ENCODE results near the gene NUDT8. TPM values are rescaled to one million over a fixed set of nuclear protein-coding genes. Genes with fewer than 3 reads are reported as not detected.
"Not testable (repeated sequence)": the region's sequence is repeated elsewhere in the genome, so short reads cannot be mapped to it uniquely, and the experiment has no call there.

The NUDT8 gene
- polyA plus RNA-seq, 1 donor = 14.6 TPM

DNA sequence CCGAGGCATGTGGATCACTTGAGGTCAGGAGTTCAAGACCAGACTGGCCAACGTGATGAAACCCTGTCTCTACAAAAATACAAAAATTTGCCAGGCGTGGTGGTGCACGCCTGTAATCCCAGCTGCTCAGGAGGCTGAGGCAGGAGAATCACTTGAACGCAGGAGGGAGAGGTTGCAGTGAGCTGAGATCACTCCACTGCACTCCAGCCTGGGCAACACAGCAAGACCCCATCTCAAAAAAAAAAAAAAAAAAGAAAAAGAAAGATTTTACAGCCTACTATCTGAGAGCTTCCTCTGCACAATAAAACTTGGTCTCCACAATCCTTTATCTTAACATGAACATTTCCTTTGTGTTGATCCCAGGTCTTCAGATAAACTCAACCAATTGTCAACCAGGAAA, 31.0 kb upstream of the NUDT8 start:
- not testable (repeated sequence) for H3K4me3 ChIP-seq (ENCODE audit: low read length); H3K27ac ChIP-seq (ENCODE audit: low read length); H3K36me3 ChIP-seq (ENCODE audit: control insufficient read depth, insufficient read depth, low read length); H3K27me3 ChIP-seq (ENCODE audit: control insufficient read depth, insufficient read depth, low read length); H3K4me1 ChIP-seq (ENCODE audit: control insufficient read depth, insufficient read depth, low read length); H3K9me3 ChIP-seq (ENCODE audit: control insufficient read depth, low read depth, low read length); DNase-seq
- no CpG with 5 or more reads among the region's 5 CpGs for WGBS (ENCODE audit: insufficient coverage, low lambda C conversion rate)

DNA sequence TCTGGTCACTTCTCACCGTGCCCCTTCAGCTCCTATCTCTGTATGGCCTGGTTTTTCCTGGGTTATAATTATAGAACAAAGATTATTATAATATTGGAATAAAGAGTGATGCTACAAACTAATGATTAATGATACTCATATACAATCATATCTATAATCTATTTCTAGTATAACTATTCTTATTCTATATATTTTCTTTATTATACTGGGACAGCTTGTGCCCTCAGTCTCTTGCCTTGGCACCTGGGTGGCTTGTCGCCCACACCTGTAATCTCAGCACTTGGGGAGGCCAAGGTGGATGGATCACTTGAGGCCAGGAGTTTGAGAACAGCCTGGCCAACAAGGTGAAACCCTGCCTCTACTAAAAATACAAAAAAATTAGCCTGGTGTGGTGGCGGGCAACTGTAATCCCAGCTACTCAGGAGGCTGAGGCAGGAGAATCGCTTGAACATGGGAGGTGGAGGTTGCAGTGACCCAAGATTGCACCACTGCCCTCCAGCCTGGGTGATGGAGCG, 30.0 kb upstream of the NUDT8 start:
- not testable (repeated sequence) for H3K4me3 ChIP-seq (ENCODE audit: low read length); H3K27ac ChIP-seq (ENCODE audit: low read length); H3K27me3 ChIP-seq (ENCODE audit: control insufficient read depth, insufficient read depth, low read length); H3K36me3 ChIP-seq (ENCODE audit: control insufficient read depth, insufficient read depth, low read length); H3K4me1 ChIP-seq (ENCODE audit: control insufficient read depth, insufficient read depth, low read length); DNase-seq; H3K9me3 ChIP-seq (ENCODE audit: control insufficient read depth, low read depth, low read length)
- WGBS (ENCODE audit: insufficient coverage, low lambda C conversion rate) = no CpG with 5 or more reads among the region's 5 CpGs

DNA sequence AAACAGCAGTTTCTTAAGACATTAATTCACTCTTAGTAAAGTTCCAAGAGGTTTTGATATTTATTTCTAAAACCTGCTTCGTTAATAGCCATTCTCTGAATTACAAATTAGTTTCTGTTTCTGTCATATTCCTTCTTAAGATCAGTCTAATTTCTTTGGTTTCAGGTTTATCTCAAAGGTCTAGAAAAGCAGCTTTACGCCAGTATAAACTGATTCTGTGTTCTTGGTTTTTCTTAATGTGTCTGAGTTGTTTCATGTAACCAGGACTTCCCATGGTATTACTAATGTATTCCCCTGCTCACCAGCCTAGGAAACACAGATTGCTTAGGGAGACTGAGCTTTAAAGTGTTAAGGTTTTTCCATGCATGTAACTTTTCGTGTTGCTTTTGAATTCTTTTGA, 27.6 kb upstream of the NUDT8 start:
- Histone ChIP-seq H3K27me3 (ENCODE audit: control insufficient read depth, insufficient read depth, low read length) (no peaks in the 10 kb centered on the region), H3K9me3 (ENCODE audit: control insufficient read depth, low read depth, low read length) (no peaks in the 10 kb centered on the region), H3K4me3 (ENCODE audit: low read length) (no peak overlapping the region), H3K36me3 (ENCODE audit: control insufficient read depth, insufficient read depth, low read length) (no peaks in the 10 kb centered on the region), H3K4me1 (ENCODE audit: control insufficient read depth, insufficient read depth, low read length) (peaks cover 4% of the 10 kb centered on the region), H3K27ac (ENCODE audit: low read length) (no peak overlapping the region)
- DNase-seq = no peak
- 86% methylated on average over 1 of the region's 3 CpGs for WGBS (ENCODE audit: insufficient coverage, low lambda C conversion rate)

DNA sequence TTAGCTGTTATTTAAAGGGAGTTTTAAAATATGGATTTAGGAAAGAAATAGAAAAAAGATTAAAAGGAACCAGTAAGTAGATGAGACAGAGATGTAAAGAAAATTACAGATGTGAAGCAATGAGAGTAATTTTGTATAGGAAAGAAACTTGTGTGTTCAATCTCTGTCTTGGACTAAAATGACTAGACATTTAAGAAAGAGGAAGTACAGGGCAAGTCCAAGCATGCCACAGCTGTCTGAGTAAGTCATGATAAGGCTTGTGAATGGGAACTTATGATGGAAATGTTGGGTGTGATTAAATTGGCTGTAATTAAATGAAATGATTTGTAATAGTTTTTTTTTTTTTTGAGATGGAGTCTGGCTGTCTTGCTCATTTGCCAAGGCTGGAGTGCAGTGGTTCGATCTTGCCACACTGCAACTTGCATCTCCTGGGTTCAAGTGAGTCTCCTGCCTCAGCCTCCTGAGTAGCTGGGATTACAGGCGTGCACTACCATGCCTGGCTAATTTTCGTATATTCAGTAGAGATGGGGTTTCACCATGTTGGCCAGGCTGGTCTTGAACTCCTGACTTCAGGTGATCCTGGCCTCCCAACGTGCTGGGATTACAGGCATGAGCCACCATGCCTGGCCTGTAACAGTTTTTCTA, 26.7 kb upstream of the NUDT8 start:
- Histone ChIP-seq H3K27ac (ENCODE audit: low read length) (no peak overlapping the region), H3K9me3 (ENCODE audit: control insufficient read depth, low read depth, low read length) (no peaks in the 10 kb centered on the region), H3K36me3 (ENCODE audit: control insufficient read depth, insufficient read depth, low read length) (no peaks in the 10 kb centered on the region), H3K4me3 (ENCODE audit: low read length) (no peak overlapping the region), H3K4me1 (ENCODE audit: control insufficient read depth, insufficient read depth, low read length) (peaks cover 6% of the 10 kb centered on the region), H3K27me3 (ENCODE audit: control insufficient read depth, insufficient read depth, low read length) (no peaks in the 10 kb centered on the region)
- no CpG with 5 or more reads among the region's 4 CpGs for WGBS (ENCODE audit: insufficient coverage, low lambda C conversion rate)
- DNase-seq = no peak

DNA sequence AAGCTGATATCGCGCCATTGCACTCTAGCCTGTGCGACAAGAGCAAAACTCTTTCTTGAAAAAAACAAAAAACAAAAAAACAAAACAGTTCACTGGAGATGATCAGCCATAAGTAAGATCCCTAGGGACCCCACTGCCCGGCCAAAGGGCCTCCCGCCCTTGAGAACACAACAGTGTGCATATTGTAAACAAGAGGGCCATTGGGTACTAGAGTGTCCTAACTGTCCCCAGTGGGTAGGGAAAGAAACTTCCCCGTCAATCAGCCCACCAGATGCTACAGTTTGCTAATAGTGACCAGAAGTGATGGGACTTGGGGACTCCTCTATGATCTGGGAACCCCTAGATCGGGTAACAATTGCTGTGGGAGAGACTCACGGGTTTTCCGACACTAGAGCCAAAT, 24.5 kb upstream of the NUDT8 start:
- peaks cover 16% of the 10 kb centered on the region for H3K4me1 ChIP-seq (ENCODE audit: control insufficient read depth, insufficient read depth, low read length)
- DNase-seq = peak in 1 of 2 donors; percentile 0
- no peak overlapping the region for H3K27ac ChIP-seq (ENCODE audit: low read length)
- WGBS (ENCODE audit: insufficient coverage, low lambda C conversion rate) = no CpG with 5 or more reads among the region's 9 CpGs
- no peak overlapping the region for H3K4me3 ChIP-seq (ENCODE audit: low read length)
- H3K27me3 ChIP-seq (ENCODE audit: control insufficient read depth, insufficient read depth, low read length) = no peaks in the 10 kb centered on the region
- no peaks in the 10 kb centered on the region for H3K36me3 ChIP-seq (ENCODE audit: control insufficient read depth, insufficient read depth, low read length)
- H3K9me3 ChIP-seq (ENCODE audit: control insufficient read depth, low read depth, low read length) = no peaks in the 10 kb centered on the region

DNA sequence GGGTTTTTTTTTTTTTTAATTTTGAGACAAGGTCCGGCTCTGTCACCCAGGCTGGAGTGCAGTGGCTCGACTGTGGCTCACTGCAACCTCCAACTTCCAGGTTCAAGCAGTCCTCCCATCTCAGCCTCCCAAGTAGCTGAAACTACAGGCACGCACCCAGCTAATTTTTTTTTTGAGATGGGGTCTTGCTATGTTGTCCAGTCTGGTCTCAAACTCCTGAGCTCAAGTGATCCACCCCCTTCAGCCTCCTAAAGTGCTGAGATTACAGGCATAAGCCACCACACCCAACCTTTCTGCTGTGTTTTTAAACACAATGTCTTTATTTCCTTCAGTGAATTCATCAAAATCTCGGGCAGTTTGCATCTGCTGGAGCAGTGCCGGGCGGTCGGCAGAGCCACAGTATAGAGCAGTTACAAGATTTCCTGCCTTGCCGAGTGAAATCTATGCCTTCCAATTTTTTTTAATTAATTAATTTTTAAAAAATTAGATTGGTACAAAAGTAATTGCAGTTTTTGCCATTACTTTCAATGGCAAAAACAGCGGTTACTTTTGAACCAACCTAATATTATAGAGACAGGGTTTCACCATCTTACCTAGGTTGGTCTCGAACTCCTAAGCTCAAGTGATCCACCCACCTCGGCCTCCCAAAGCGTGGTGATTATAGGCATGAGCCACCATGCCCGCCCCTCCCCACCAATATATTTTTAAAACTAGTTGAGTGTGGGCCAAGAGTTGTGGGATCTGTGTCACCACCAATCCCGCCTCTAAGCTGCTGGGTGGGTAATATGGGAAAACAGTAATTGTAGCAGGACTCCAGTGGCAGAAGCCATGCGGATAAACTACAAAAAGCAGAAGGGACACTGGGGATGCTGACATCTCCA, 23.5 kb upstream of the NUDT8 start:
- no peaks in the 10 kb centered on the region for H3K27me3 ChIP-seq (ENCODE audit: control insufficient read depth, insufficient read depth, low read length)
- peak overlapping the region; percentile 29 for H3K27ac ChIP-seq (ENCODE audit: low read length)
- DNase-seq = no peak
- H3K9me3 ChIP-seq (ENCODE audit: control insufficient read depth, low read depth, low read length) = no peaks in the 10 kb centered on the region
- H3K4me1 ChIP-seq (ENCODE audit: control insufficient read depth, insufficient read depth, low read length) = peaks cover 25% of the 10 kb centered on the region
- H3K36me3 ChIP-seq (ENCODE audit: control insufficient read depth, insufficient read depth, low read length) = no peaks in the 10 kb centered on the region
- WGBS (ENCODE audit: insufficient coverage, low lambda C conversion rate) = 100% methylated on average over 4 of the region's 15 CpGs
- no peak overlapping the region for H3K4me3 ChIP-seq (ENCODE audit: low read length)

DNA sequence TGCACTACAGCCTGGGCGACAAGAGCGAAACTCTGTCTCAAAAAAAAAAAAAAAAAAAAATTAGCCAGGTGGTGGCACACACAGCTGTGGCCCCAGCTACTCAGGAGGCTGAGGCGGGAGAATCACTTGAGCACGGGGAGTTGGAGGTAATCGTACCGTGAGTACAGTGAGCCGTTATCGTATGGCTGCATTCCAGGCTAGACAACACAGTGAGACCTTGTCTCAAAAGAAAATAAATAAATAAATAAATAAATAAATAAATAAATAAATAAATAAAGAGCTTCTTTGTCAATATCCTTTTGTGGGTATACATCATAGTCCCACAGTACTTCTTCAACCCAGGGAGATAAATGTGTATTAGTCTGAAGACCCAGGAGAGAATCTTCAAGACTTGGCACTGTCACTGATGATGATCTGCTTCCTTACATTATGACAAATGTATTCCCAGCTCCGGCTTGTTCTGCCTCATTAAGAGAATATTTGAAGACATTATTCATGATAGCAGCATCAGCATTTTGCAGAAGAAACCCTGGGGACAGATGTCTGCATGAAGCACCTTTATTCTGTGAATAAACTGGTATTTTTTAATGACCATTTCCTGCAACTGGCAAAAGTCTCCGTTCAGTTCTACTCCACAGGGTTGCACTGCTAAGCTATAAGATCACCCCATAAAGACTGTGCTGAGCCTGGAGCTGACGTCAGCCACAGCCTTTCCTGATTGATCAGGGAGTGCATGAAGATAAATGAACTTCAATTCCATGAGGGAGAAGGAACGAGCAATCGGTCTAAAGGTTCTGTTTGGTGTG, 22.4 kb upstream of the NUDT8 start:
- Histone ChIP-seq H3K4me3 (ENCODE audit: low read length) (no peak overlapping the region), H3K27ac (ENCODE audit: low read length) (peak overlapping the region; percentile 29), H3K9me3 (ENCODE audit: control insufficient read depth, low read depth, low read length) (no peaks in the 10 kb centered on the region), H3K4me1 (ENCODE audit: control insufficient read depth, insufficient read depth, low read length) (peaks cover 35% of the 10 kb centered on the region), H3K27me3 (ENCODE audit: control insufficient read depth, insufficient read depth, low read length) (no peaks in the 10 kb centered on the region), H3K36me3 (ENCODE audit: control insufficient read depth, insufficient read depth, low read length) (no peaks in the 10 kb centered on the region)
- DNase-seq = peak in 1 of 2 donors; percentile 72
- 79% methylated on average over 2 of the region's 13 CpGs for WGBS (ENCODE audit: insufficient coverage, low lambda C conversion rate)

DNA sequence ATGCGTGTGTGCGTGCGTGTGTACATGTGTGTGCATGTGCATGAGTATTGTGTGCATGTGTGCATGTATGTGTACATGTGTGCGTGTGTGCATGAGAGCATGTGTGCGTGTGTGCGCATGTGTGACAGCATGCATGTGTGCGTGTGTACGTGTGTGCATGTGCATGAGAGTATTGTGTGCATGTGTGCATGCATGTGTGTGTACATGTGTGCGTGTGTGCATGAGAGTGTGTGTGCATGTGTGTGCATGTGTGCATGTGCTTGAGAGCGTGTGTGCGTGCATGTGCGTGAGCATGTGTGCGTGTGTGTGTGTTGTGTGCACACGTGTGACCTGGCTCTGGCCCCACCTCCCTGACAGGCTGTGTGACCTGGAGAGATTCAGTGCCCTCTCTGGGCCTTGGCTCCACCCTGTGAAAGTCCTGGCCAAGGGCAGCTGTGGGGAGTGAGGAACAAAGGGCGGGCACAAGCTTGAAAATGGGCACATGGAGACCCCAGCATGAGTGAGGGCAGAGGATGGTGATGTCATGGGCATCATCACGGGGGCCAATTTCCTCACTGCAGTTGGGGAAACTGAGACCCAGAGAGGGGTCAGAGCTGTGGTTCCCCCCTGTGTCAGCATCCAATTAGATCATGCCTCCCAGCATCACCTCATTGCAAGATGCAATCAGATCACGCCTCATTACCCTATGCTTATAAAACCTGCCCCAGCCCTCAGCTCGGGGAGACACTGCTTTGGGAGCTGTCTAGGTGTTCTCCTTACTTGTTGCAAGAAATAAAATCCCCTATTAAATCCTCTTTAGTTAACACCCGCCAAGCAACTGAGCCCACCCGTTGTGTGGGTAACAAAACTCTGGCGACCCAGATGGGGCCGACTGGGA, 20.1 kb upstream of the NUDT8 start:
- Histone ChIP-seq H3K27me3 (ENCODE audit: control insufficient read depth, insufficient read depth, low read length) (no peaks in the 10 kb centered on the region), H3K9me3 (ENCODE audit: control insufficient read depth, low read depth, low read length) (no peaks in the 10 kb centered on the region), H3K36me3 (ENCODE audit: control insufficient read depth, insufficient read depth, low read length) (peaks cover 11% of the 10 kb centered on the region), H3K4me1 (ENCODE audit: control insufficient read depth, insufficient read depth, low read length) (peaks cover 43% of the 10 kb centered on the region), H3K27ac (ENCODE audit: low read length) (peak overlapping the region; percentile 63), H3K4me3 (ENCODE audit: low read length) (peak overlapping the region; percentile 42)
- 60% methylated on average over 2 of the region's 22 CpGs for WGBS (ENCODE audit: insufficient coverage, low lambda C conversion rate)
- no peak for DNase-seq

DNA sequence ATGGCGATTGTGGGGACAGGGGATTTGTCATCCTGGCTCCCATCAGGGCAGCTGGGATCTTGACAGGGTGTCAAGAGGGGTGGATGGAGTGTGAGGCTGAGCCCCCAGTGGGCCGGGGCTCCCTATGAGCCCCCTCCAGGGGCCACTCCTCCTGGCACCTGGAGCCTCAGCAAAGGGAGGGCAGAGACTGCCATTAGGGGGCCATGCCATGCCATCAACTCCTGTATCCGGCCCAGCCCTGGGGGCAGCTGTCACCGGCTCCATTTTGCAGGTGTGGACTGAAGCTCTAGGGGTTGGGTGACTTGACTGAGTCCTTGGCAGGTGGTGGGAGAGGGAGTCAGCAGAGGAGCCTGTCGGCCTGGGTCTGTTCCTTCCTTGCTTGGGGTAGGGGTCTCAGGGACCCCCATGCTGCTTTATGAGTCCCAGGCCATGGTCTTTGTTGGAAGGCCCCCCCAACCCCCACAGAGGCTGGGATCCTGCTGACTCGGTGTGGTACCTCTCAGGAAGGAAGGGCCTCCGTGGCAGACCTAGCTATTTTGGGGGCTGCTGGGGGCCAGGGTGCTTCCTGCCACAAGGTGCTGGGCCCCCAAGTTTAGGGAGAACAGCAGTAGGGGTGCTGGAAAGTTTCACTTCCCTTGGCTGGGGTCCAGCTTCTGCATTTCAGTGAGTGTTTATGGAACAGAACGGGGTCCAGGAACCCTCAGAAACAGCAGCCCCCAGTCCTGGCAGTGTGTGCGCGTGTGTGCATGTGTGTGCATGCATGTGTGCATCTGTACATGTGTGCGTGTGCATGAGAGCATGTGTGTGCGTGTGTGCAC, 19.3 kb upstream of the NUDT8 start:
- DNase-seq = no peak
- H3K27ac ChIP-seq (ENCODE audit: low read length) = no peak overlapping the region

More for the DNA sequence above, 19.3 kb upstream of the NUDT8 start:
- Histone ChIP-seq H3K9me3 (ENCODE audit: control insufficient read depth, low read depth, low read length) (no peaks in the 10 kb centered on the region), H3K4me3 (ENCODE audit: low read length) (no peak overlapping the region), H3K36me3 (ENCODE audit: control insufficient read depth, insufficient read depth, low read length) (peaks cover 18% of the 10 kb centered on the region), H3K27me3 (ENCODE audit: control insufficient read depth, insufficient read depth, low read length) (no peaks in the 10 kb centered on the region), H3K4me1 (ENCODE audit: control insufficient read depth, insufficient read depth, low read length) (peaks cover 43% of the 10 kb centered on the region)
- WGBS (ENCODE audit: insufficient coverage, low lambda C conversion rate) = no CpG with 5 or more reads among the region's 12 CpGs

Data from large intestine (tissue), 3 donors.